Uterus (tissue), 4 donors: Measurements from ENCODE around the gene MAGOH. TPM values are rescaled to one million over a fixed set of nuclear protein-coding genes. Genes with fewer than 3 reads are reported as not detected.
"Not testable (repeated sequence)": the region's sequence is repeated elsewhere in the genome, so short reads cannot be mapped to it uniquely, and the experiment has no call there.

Source experiments
- DNase-seq, 2 donors: peaks; one replicate each; pipeline ENCODE4 v3.0.0-alpha.2; 2019 to 2020
- H3K27ac ChIP-seq, 2 donors: fragments of 200-600 bp; sonication (generic); 1 replicate in 1 of 2; 2 replicates in 1 of 2; pipeline ENCODE4 v1.5.1; 2016 to 2018
- H3K27me3 ChIP-seq, 2 donors: fragments of 200-600 bp; sonication (generic); one replicate each; pipeline ENCODE4 v1.5.1; 2018 to 2019; ENCODE audit warnings: control low read depth in 1 of 2
- H3K36me3 ChIP-seq, 2 donors: fragments of 200-600 bp; sonication (generic); one replicate each; pipeline ENCODE4 v1.5.1; 2019; ENCODE audit warnings: control low read depth in 1 of 2
- H3K4me1 ChIP-seq, 2 donors: fragments of 200-600 bp; sonication (generic); one replicate each; pipeline ENCODE4 v1.5.1; 2018 to 2019; ENCODE audit warnings: control low read depth in 1 of 2
- H3K4me3 ChIP-seq, 2 donors: fragments of 200-600 bp; sonication (generic); 1 replicate in 1 of 2; 2 replicates in 1 of 2; pipeline ENCODE4 v1.5.1; 2018 to 2019; ENCODE audit warnings: mild to moderate bottlenecking in 1 of 2
- H3K9me3 ChIP-seq, 2 donors: fragments of 200-600 bp; sonication (generic); one replicate each; pipeline ENCODE4 v1.5.1; 2019; ENCODE audit warnings: control low read depth in 1 of 2
- POLR2A ChIP-seq, 2 donors: fragments of 450-650 bp; IDR thresholded peaks; one replicate each; pipeline ENCODE4 v1.6.1; 2016; ENCODE audit warnings: antibody characterized with exemption in 2 of 2, mild to moderate bottlenecking in 1 of 2, moderate library complexity in 1 of 2
- intact Hi-C: fragments of 100-400 bp; cut with DNase I; formaldehyde crosslinking; loops from one replicate; pipeline ENCODE4 v1.15.1; 2023; ENCODE audit warnings: low total_unique reads
- total RNA-seq, 4 donors: library from RNA; depleted of rRNA in 3 of 4; stranded (reverse); fragments of >200 nt in 3 of 4; gene quantifications; one replicate each; pipeline versions ENCODE4 v1.1.0 to v1.2.4, GENCODE V29; 2014 to 2023
- TF ChIP-seq, protein P1 (sequence below), 4 experiments: fragments of 200-600 bp in 2 of 4; fragments of 450-650 bp in 2 of 4; sonication (generic) in 2 of 4; IDR thresholded peaks; one replicate each; pipeline ENCODE4 v1.5.1; 2016 to 2019; ENCODE audit warnings: antibody characterized with exemption in 4 of 4, mild to moderate bottlenecking in 2 of 4, moderate library complexity in 1 of 4
- donor health status: DM: yes; HTN: yes; CAD: no.

The MAGOH gene
- total RNA-seq, 4 donors from 2014 or later, result 31.6 to 60.9 (median 45.2) TPM

DNA sequence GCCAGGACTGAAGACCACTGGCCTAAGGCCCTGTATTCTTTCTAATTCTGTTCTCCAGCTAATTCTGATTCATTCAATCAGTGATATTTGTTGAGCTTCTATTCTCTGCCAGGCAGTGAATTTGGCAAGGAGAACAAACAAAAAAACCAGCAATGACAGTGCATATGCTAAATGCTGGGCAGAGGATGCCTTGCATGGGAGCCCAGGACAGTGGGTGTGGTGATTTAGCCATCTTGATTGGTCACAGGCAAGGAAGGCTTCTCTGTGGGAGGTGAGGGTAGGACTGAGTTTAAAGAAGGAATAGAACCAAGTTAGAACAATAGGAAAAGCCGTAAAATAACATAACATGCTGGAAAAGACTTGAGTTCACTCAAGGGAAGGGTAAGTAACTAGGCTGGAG, 50.9 kb downstream of the MAGOH start:
- Histone ChIP-seq H3K36me3 (no peaks in the 10 kb centered on the region), H3K27me3 (no peaks in the 10 kb centered on the region), H3K4me1 (peaks cover 4 to 7% of the 10 kb centered on the region in 2 donors), H3K4me3 (no peak overlapping the region), H3K27ac (no peak overlapping the region), H3K9me3 (no peaks in the 10 kb centered on the region)
- TF ChIP-seq POLR2A (IDR thresholded peaks at IDR 0.05), result no peak
- TF ChIP-seq, protein P1, sequence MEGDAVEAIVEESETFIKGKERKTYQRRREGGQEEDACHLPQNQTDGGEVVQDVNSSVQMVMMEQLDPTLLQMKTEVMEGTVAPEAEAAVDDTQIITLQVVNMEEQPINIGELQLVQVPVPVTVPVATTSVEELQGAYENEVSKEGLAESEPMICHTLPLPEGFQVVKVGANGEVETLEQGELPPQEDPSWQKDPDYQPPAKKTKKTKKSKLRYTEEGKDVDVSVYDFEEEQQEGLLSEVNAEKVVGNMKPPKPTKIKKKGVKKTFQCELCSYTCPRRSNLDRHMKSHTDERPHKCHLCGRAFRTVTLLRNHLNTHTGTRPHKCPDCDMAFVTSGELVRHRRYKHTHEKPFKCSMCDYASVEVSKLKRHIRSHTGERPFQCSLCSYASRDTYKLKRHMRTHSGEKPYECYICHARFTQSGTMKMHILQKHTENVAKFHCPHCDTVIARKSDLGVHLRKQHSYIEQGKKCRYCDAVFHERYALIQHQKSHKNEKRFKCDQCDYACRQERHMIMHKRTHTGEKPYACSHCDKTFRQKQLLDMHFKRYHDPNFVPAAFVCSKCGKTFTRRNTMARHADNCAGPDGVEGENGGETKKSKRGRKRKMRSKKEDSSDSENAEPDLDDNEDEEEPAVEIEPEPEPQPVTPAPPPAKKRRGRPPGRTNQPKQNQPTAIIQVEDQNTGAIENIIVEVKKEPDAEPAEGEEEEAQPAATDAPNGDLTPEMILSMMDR (IDR thresholded peaks at IDR 0.05), result no peak
- DNase-seq, result no peak
- intact Hi-C loops, result loop anchor here (10.0 kb wide), 1 partner anchor 123 kb away; the partner anchor contains the start of gene PODN

DNA sequence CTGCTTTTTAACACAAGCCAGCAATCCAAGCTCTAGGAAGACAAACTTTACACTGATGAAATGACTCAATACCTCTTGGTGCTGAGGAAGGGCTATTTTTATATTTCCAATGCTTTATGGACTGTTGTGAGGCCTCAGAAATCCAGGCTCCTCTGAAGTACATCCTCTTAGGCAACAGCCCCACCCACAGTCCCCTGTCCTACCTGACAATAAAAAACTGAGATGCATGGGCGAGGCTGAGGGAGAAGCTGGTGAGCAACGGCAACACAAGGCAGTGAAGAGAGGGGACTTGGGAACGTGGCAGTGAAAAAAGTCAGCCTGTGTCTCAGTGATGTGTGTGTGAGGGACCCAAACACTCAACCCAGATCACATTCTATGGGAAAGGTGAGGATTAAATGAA, 51.8 kb downstream of the MAGOH start:
- DNase-seq, result no peak
- no peaks in the 10 kb centered on the region for H3K9me3 ChIP-seq
- no peak overlapping the region for H3K27ac ChIP-seq
- no peaks in the 10 kb centered on the region for H3K36me3 ChIP-seq
- TF ChIP-seq POLR2A (IDR thresholded peaks at IDR 0.05), result no peak
- TF ChIP-seq, protein P1 (IDR thresholded peaks at IDR 0.05), result no peak
- peaks cover 4 to 15% of the 10 kb centered on the region in 2 donors for H3K4me1 ChIP-seq
- H3K27me3 ChIP-seq, result no peaks in the 10 kb centered on the region
- intact Hi-C loops, result loop anchor here (10.0 kb wide), 1 partner anchor 122 kb away; the partner anchor contains the start of gene PODN
- no peak overlapping the region for H3K4me3 ChIP-seq

DNA sequence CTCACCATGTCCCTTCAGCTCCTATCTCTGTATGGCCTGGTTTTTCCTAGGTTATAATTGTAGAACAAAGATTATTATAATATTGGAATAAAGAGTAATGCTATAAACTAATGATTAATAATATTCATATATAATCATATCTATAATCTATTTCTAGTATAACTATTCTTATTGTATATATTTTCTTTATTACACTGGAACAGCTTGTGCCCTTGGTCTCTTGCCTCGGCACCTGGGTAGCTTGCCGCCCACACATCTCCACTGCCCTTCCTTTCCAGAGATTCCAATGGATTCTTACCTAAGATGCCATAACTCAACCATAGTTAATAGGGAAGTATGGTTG, 52.4 kb downstream of the MAGOH start:
- not testable (repeated sequence) for H3K36me3 ChIP-seq, DNase-seq, H3K4me3 ChIP-seq, H3K27me3 ChIP-seq, H3K9me3 ChIP-seq, H3K27ac ChIP-seq
- intact Hi-C loops, result loop anchor here (10.0 kb wide), 1 partner anchor 121 kb away; the partner anchor contains the start of gene PODN
- H3K4me1 ChIP-seq, result peaks cover 4 to 16% of the 10 kb centered on the region in 2 donors

DNA sequence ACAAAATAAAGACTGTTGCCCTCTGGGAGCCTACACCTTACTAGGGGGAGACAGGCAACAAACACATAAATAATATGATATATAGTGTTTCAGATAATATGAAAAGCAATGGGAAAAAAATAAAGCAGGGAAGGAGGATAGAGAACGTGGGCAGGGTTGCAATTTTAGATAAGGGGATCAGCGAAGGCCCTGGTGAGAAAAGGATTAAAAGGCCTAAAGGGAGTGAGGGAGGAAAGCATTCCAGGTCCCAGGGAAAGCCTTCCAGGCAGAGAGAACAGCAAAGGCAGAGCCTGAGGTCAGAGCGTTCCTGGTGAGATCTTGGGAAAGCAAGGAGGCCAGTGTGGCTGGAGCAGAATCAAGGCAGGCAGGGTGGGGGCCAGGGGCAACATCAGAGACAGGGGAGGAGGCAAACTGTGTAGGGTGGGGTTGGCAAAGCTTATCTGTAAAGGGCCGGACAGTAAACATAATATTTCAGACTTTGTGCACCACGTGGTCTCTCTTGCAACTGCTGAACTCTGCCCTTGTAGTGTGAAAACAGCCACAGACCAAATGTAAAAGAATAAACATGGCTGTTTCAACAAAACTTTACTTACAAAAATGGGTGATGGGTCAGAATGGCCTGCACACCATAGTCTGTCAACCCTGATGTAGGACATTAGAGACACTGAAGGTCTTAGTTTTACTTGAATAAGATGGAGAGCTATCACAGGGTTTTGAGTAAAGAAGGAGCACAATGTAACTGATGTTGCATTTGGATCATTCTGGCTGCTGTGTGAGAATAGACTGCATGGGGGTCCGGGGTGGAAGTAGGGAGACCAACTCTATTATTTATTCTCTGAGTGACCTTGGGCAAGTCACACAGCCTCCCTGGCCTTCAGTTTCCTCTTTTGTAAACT, 55.0 kb downstream of the MAGOH start:
- Histone ChIP-seq H3K36me3 (no peaks in the 10 kb centered on the region), H3K27me3 (no peaks in the 10 kb centered on the region), H3K4me3 (no peak overlapping the region), H3K27ac (peak overlapping the region; percentile 85 to 88), H3K9me3 (no peaks in the 10 kb centered on the region), H3K4me1 (peaks cover 4 to 16% of the 10 kb centered on the region in 2 donors)
- intact Hi-C loops, result loop anchor here (10.0 kb wide), 1 partner anchor 119 kb away; the partner anchor contains the start of gene PODN
- TF ChIP-seq, protein P1 (IDR thresholded peaks at IDR 0.05), result no peak
- TF ChIP-seq POLR2A (IDR thresholded peaks at IDR 0.05), result no peak
- peak; percentile 72 to 73 for DNase-seq

DNA sequence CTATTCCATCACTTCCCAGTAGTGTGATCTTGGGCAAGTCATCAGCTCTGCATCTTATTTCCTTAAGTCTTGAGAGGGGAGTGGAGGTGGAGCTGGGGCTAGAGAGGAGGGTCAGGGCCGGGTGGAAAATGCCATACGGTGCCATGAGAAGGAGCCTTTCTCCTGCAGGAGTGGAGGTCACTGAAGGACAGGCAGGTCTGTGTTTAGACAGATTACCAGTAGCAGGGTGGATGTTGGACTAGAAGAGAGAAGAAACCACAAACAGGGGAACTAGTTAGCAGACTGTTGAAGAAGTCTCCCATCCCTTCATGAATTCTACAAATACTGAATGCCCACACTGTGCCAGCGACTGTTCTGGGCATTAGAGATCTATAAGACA, 55.6 kb downstream of the MAGOH start:
- H3K9me3 ChIP-seq, result no peaks in the 10 kb centered on the region
- H3K4me1 ChIP-seq, result peaks cover 4 to 16% of the 10 kb centered on the region in 2 donors
- no peaks in the 10 kb centered on the region for H3K27me3 ChIP-seq
- no peak overlapping the region for H3K4me3 ChIP-seq
- no peaks in the 10 kb centered on the region for H3K36me3 ChIP-seq
- H3K27ac ChIP-seq, result peak overlapping the region; percentile 85 to 88
- intact Hi-C loops, result loop anchor here (10.0 kb wide), 1 partner anchor 118 kb away; the partner anchor contains the start of gene PODN
- TF ChIP-seq POLR2A (IDR thresholded peaks at IDR 0.05), result no peak
- TF ChIP-seq, protein P1 (IDR thresholded peaks at IDR 0.05), result no peak
- no peak for DNase-seq
